BE2C (cell line): Measurements from ENCODE around the gene OPHN1.

ENCODE experiments used
- DNase-seq: peaks from one replicate; pipeline ENCODE4 v3.0.0-alpha.2; 2020
- H3K27me3 ChIP-seq: fragments of 250-450 bp; sonication (Bioruptor Pico); 2 replicates; pipeline ENCODE4 v1.5.1; 2020; ENCODE audit warnings: mild to moderate bottlenecking
- H3K36me3 ChIP-seq: fragments of 250-450 bp; sonication (Bioruptor Pico); 2 replicates; pipeline ENCODE4 v1.5.1; 2020; ENCODE audit warnings: mild to moderate bottlenecking
- H3K4me1 ChIP-seq: fragments of 250-450 bp; sonication (Bioruptor Pico); 2 replicates; pipeline ENCODE4 v1.5.1; 2020
- H3K4me3 ChIP-seq: 2 replicates; pipeline ENCODE4 v1.5.1; 2011; ENCODE audit warnings: low read depth, low read length
- H3K9me3 ChIP-seq: fragments of 250-450 bp; sonication (Bioruptor Pico); 2 replicates; pipeline ENCODE4 v1.5.1; 2020
- TF ChIP-seq, protein P1 (sequence below): IDR thresholded peaks from 2 replicates; pipeline ENCODE4 v1.5.1; 2012; ENCODE audit warnings: mild to moderate bottlenecking, low read depth, low read length

Gene OPHN1

GRCh38 chrX:68061206-68061535, 372.1 kb downstream of the OPHN1 start:
- Histone ChIP-seq H3K27me3 (no peaks in the 10 kb centered on the region), H3K36me3 (no peaks in the 10 kb centered on the region), H3K9me3 (no peaks in the 10 kb centered on the region), H3K4me1 (no peaks in the 10 kb centered on the region), H3K4me3 (no peak overlapping the region)
- TF ChIP-seq, protein P1, sequence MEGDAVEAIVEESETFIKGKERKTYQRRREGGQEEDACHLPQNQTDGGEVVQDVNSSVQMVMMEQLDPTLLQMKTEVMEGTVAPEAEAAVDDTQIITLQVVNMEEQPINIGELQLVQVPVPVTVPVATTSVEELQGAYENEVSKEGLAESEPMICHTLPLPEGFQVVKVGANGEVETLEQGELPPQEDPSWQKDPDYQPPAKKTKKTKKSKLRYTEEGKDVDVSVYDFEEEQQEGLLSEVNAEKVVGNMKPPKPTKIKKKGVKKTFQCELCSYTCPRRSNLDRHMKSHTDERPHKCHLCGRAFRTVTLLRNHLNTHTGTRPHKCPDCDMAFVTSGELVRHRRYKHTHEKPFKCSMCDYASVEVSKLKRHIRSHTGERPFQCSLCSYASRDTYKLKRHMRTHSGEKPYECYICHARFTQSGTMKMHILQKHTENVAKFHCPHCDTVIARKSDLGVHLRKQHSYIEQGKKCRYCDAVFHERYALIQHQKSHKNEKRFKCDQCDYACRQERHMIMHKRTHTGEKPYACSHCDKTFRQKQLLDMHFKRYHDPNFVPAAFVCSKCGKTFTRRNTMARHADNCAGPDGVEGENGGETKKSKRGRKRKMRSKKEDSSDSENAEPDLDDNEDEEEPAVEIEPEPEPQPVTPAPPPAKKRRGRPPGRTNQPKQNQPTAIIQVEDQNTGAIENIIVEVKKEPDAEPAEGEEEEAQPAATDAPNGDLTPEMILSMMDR: no peak
- no peak for DNase-seq

GRCh38 chrX:68060506-68061205, 372.6 kb downstream of the OPHN1 start:
- TF ChIP-seq, protein P1: no peak
- H3K4me1 ChIP-seq: no peaks in the 10 kb centered on the region
- no peaks in the 10 kb centered on the region for H3K27me3 ChIP-seq
- no peak overlapping the region for H3K4me3 ChIP-seq
- no peaks in the 10 kb centered on the region for H3K36me3 ChIP-seq
- no peak for DNase-seq
- no peaks in the 10 kb centered on the region for H3K9me3 ChIP-seq

DNA sequence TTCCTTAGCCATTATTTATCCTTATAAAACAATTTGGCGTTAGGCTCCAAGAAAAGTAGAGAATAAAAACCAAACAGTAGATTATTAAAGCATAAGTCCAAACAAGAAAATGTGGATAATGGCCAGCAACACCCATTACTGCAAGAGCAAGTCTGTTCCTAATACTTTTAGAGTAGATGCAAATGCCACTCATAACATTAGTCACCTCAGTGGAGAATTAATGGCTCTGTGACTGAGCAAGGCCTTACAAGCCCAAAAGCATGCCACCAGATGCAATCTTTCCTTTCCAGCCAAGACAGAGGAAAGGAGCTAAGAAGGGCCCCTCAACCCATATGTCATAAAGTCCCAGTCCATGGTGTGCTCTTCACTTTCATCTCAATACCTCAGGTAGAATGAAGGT, 373.8 kb downstream of the OPHN1 start:
- H3K4me3 ChIP-seq: no peak overlapping the region
- DNase-seq: no peak
- no peaks in the 10 kb centered on the region for H3K27me3 ChIP-seq
- TF ChIP-seq, protein P1: no peak
- no peaks in the 10 kb centered on the region for H3K36me3 ChIP-seq
- no peaks in the 10 kb centered on the region for H3K4me1 ChIP-seq
- H3K9me3 ChIP-seq: no peaks in the 10 kb centered on the region

DNA sequence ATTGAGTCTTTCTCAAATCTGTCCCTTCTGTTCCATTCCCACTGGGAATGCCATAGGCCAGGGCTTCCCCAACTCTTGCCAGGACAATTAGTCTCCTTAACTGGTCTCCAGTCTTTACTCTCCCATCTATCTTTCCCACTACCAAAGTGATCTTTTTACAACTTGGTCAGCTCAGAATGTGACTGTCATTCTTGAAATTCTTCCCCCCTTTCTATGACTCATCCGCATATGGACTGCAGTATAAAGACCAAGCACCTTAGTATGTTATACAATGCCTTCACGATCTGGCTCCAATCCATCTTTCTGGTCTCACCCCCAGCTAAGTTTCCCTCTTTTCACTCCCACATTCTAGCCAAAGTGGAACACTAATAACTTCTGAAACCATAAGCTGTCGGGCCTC, 383.8 kb downstream of the OPHN1 start:
- Histone ChIP-seq H3K4me1 (no peaks in the 10 kb centered on the region), H3K4me3 (no peak overlapping the region), H3K36me3 (no peaks in the 10 kb centered on the region), H3K27me3 (no peaks in the 10 kb centered on the region), H3K9me3 (no peaks in the 10 kb centered on the region)
- DNase-seq: no peak
- TF ChIP-seq, protein P1: no peak

DNA sequence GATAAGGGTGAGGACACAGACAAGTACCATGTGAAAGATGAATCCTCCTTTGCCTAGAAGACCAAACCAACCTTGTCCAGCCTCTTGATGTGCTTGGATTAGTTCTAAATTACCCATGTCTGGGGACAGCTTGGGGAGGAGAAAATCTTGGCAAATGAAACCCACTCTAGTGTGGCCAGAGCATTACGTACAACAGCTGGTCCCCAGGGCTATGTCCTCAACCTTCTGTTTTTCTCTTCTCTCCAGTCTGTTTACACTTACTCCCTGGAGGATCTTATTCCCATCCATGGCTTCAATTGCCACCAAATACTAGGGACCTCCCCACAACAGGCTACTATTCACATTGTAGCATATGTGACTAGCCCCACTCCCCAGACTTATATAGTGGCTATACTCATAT, 384.5 kb downstream of the OPHN1 start:
- TF ChIP-seq, protein P1: no peak
- no peak for DNase-seq
- Histone ChIP-seq H3K4me1 (no peaks in the 10 kb centered on the region), H3K9me3 (no peaks in the 10 kb centered on the region), H3K27me3 (no peaks in the 10 kb centered on the region), H3K36me3 (no peaks in the 10 kb centered on the region), H3K4me3 (no peak overlapping the region)

- H3K27me3 ChIP-seq: no peaks in the 10 kb centered on the region
- H3K4me3 ChIP-seq: no peak overlapping the region
- no peaks in the 10 kb centered on the region for H3K36me3 ChIP-seq
- TF ChIP-seq, protein P1: no peak
- no peaks in the 10 kb centered on the region for H3K4me1 ChIP-seq
- no peaks in the 10 kb centered on the region for H3K9me3 ChIP-seq
- DNase-seq: no peak
Measured at GRCh38 chrX:68045008-68045577, 388.2 kb downstream of the OPHN1 start.
